Embryonic facial prominence (tissue), 1 donor: ENCODE measurements around the gene ARL8A.

Experiments
- DNase-seq: peaks from one replicate; pipeline ENCODE4 v3.0.0-alpha.2; 2016; ENCODE audit errors: extremely low spot score

Gene ARL8A

GRCh38 chr1:202135221-202135721 is 9.3 kb downstream of the ARL8A start:
- no peak for DNase-seq

- DNase-seq, result no peak
These were observed 9.8 kb downstream of the ARL8A start for GRCh38 chr1:202134645-202135172.

- no peak for DNase-seq
These were observed 10.5 kb downstream of the ARL8A start for GRCh38 chr1:202133989-202134388.

- no peak for DNase-seq
These were observed 11.0 kb downstream of the ARL8A start for GRCh38 chr1:202133496-202133895.

GRCh38 chr1:202133001-202133400 is 11.5 kb downstream of the ARL8A start:
- no peak for DNase-seq

GRCh38 chr1:202131956-202132821 is 12.3 kb downstream of the ARL8A start:
- no peak for DNase-seq

- DNase-seq, result no peak
These were observed 13.6 kb downstream of the ARL8A start for GRCh38 chr1:202130816-202131522.

- no peak for DNase-seq
These were observed 14.2 kb downstream of the ARL8A start for GRCh38 chr1:202130297-202130721.

GRCh38 chr1:202129453-202130296 is 14.9 kb downstream of the ARL8A start:
- no peak for DNase-seq

- DNase-seq, result no peak
These were observed 16.5 kb downstream of the ARL8A start for GRCh38 chr1:202127836-202128622.

- DNase-seq, result no peak
These were observed 17.5 kb downstream of the ARL8A start for GRCh38 chr1:202127061-202127460.

- no peak for DNase-seq
These were observed 18.1 kb downstream of the ARL8A start for GRCh38 chr1:202126426-202126825.

- no peak for DNase-seq
These were observed 18.9 kb downstream of the ARL8A start for GRCh38 chr1:202125611-202126010.

GRCh38 chr1:202124142-202124541 is 20.4 kb downstream of the ARL8A start:
- DNase-seq, result no peak

GRCh38 chr1:202123336-202123813 is 21.2 kb downstream of the ARL8A start:
- no peak for DNase-seq

- no peak for DNase-seq
These were observed 21.8 kb downstream of the ARL8A start, which contains the start of gene GPR37L1 for GRCh38 chr1:202122639-202123335. GPR37L1 (plus strand) TSS chr1:202122917; CDS start chr1:202122964, 47 bp downstream.

- no peak for DNase-seq
These were observed 23.5 kb downstream of the ARL8A start for GRCh38 chr1:202121006-202121405.

GRCh38 chr1:202117898-202118371 is 26.6 kb downstream of the ARL8A start:
- DNase-seq, result no peak

- DNase-seq, result no peak
These were observed 28.2 kb downstream of the ARL8A start for GRCh38 chr1:202116287-202116686.
